Measurements from ENCODE around the gene IQSEC1. TPM values are rescaled to one million over a fixed set of nuclear protein-coding genes. Genes with fewer than 3 reads are reported as not detected.
A peak's percentile ranks its signal among the peaks of the same experiment; 100 is the strongest.

Gene IQSEC1
- total RNA-seq, 1 experiment from 2014 or later, result 4.9 TPM

- Histone ChIP-seq H3K4me3 (no peak overlapping the region), H3K9me3 (no peaks in the 10 kb centered on the region), H3K36me3 (no peaks in the 10 kb centered on the region; the same call in 1 of the 2 replicates), H3K27me3 (no peaks in the 10 kb centered on the region)
- DNase-seq, result no peak
These were observed 112.1 kb downstream of the IQSEC1 start for GRCh38 chr3:12961007-12961696.

- Histone ChIP-seq H3K4me3 (no peak overlapping the region), H3K9me3 (no peaks in the 10 kb centered on the region), H3K27me3 (no peaks in the 10 kb centered on the region), H3K36me3 (no peaks in the 10 kb centered on the region; the same call in 1 of the 2 replicates)
- DNase-seq, result no peak
These were observed 112.7 kb downstream of the IQSEC1 start for GRCh38 chr3:12960497-12960896.

- Histone ChIP-seq H3K9me3 (no peaks in the 10 kb centered on the region), H3K27me3 (no peaks in the 10 kb centered on the region), H3K36me3 (no peaks in the 10 kb centered on the region; the same call in 1 of the 2 replicates), H3K4me3 (no peak overlapping the region)
- no peak for DNase-seq
These were observed 113.3 kb downstream of the IQSEC1 start for GRCh38 chr3:12959838-12960378.

- H3K36me3 ChIP-seq, result no peaks in the 10 kb centered on the region; the same call in 1 of the 2 replicates
- H3K27me3 ChIP-seq, result no peaks in the 10 kb centered on the region
- H3K9me3 ChIP-seq, result no peaks in the 10 kb centered on the region
- no peak for DNase-seq
- no peak overlapping the region for H3K4me3 ChIP-seq
These were observed 113.8 kb downstream of the IQSEC1 start for GRCh38 chr3:12959410-12959809.

GRCh38 chr3:12957824-12958792 lies 115.1 kb downstream of the IQSEC1 start:
- no peak for DNase-seq
- H3K9me3 ChIP-seq, result no peaks in the 10 kb centered on the region
- no peaks in the 10 kb centered on the region for H3K27me3 ChIP-seq
- H3K4me3 ChIP-seq, result no peak overlapping the region
- H3K36me3 ChIP-seq, result no peaks in the 10 kb centered on the region; the same call in 1 of the 2 replicates

GRCh38 chr3:12957339-12957738 lies 115.9 kb downstream of the IQSEC1 start:
- H3K36me3 ChIP-seq, result no peaks in the 10 kb centered on the region; the same call in 1 of the 2 replicates
- no peak for DNase-seq
- no peaks in the 10 kb centered on the region for H3K9me3 ChIP-seq
- no peak overlapping the region for H3K4me3 ChIP-seq
- H3K27me3 ChIP-seq, result no peaks in the 10 kb centered on the region

GRCh38 chr3:12956316-12956660 lies 116.9 kb downstream of the IQSEC1 start:
- H3K4me3 ChIP-seq, result no peak overlapping the region
- H3K9me3 ChIP-seq, result no peaks in the 10 kb centered on the region
- no peak for DNase-seq
- no peaks in the 10 kb centered on the region for H3K36me3 ChIP-seq
- no peaks in the 10 kb centered on the region for H3K27me3 ChIP-seq

- Histone ChIP-seq H3K9me3 (no peaks in the 10 kb centered on the region), H3K27me3 (no peaks in the 10 kb centered on the region), H3K4me3 (no peak overlapping the region), H3K36me3 (no peaks in the 10 kb centered on the region)
- DNase-seq, result no peak
These were observed 117.4 kb downstream of the IQSEC1 start for GRCh38 chr3:12955651-12956315.

GRCh38 chr3:12954891-12955650 lies 118.2 kb downstream of the IQSEC1 start:
- Histone ChIP-seq H3K9me3 (no peaks in the 10 kb centered on the region), H3K27me3 (no peaks in the 10 kb centered on the region), H3K4me3 (no peak overlapping the region), H3K36me3 (no peaks in the 10 kb centered on the region)
- DNase-seq, result peak; percentile 92

- Histone ChIP-seq H3K36me3 (no peaks in the 10 kb centered on the region), H3K9me3 (no peaks in the 10 kb centered on the region), H3K4me3 (no peak overlapping the region), H3K27me3 (no peaks in the 10 kb centered on the region)
- no peak for DNase-seq
These were observed 119.0 kb downstream of the IQSEC1 start for GRCh38 chr3:12954180-12954579.

GRCh38 chr3:12953201-12953995 lies 119.8 kb downstream of the IQSEC1 start:
- H3K27me3 ChIP-seq, result no peaks in the 10 kb centered on the region
- H3K36me3 ChIP-seq, result no peaks in the 10 kb centered on the region
- H3K9me3 ChIP-seq, result no peaks in the 10 kb centered on the region
- DNase-seq, result no peak
- H3K4me3 ChIP-seq, result no peak overlapping the region

GRCh38 chr3:12952343-12953200 lies 120.7 kb downstream of the IQSEC1 start:
- no peaks in the 10 kb centered on the region for H3K36me3 ChIP-seq

GRCh38 chr3:12948891-12949711 lies 124.1 kb downstream of the IQSEC1 start:
- H3K27me3 ChIP-seq, result no peaks in the 10 kb centered on the region
- H3K9me3 ChIP-seq, result no peaks in the 10 kb centered on the region
- DNase-seq, result peak; percentile 59
- H3K4me3 ChIP-seq, result no peak overlapping the region
- no peaks in the 10 kb centered on the region for H3K36me3 ChIP-seq

More at GRCh38 chr3:12952343-12953200, 120.7 kb downstream of the IQSEC1 start:
- Histone ChIP-seq H3K4me3 (no peak overlapping the region), H3K9me3 (no peaks in the 10 kb centered on the region), H3K27me3 (no peaks in the 10 kb centered on the region)
- no peak for DNase-seq

- Histone ChIP-seq H3K36me3 (no peaks in the 10 kb centered on the region), H3K27me3 (no peaks in the 10 kb centered on the region), H3K4me3 (no peak overlapping the region), H3K9me3 (no peaks in the 10 kb centered on the region)
- DNase-seq, result peak; percentile 66
These were observed 124.9 kb downstream of the IQSEC1 start for GRCh38 chr3:12948371-12948770.
